HG03159 (cell line): ENCODE measurements around the gene IGFBP6.

Experiments used
- ATAC-seq: cut with Tn5 transposase; IDR thresholded peaks from one replicate; pipeline ENCODE4 v1.9.1; 2021; ENCODE audit warnings: mild to moderate bottlenecking, moderate library complexity; ENCODE audit not compliant: unreplicated experiment

Gene IGFBP6

GRCh38 chr12:53059434-53060063 is 37.9 kb upstream of the IGFBP6 start:
- ATAC-seq: no peak

GRCh38 chr12:53060064-53060720 is 37.3 kb upstream of the IGFBP6 start:
- ATAC-seq: no peak

DNA sequence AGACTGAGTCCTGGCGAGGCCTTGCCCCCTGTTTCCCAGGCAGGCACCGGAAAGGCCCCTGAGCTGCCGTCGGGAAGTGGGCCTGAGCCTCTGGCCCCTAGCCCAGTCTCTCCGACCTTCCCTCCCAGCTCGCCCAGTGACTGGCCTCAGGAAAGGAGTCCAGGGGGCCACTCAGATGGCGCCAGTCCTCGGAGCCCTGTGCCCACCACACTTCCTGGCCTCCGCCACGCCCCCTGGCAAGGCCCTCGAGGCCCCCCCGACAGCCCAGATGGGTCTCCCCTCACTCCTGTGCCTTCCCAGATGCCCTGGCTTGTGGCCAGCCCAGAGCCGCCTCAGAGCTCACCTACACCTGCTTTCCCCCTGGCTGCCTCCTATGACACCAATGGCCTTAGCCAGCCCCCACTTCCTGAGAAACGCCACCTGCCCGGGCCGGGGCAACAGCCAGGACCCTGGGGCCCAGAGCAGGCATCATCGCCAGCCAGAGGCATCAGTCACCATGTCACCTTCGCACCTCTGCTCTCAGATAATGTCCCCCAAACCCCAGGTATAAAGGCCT is 36.7 kb upstream of the IGFBP6 start:
- no peak for ATAC-seq

GRCh38 chr12:53061404-53062010 is 36.0 kb upstream of the IGFBP6 start:
- ATAC-seq: no peak

DNA sequence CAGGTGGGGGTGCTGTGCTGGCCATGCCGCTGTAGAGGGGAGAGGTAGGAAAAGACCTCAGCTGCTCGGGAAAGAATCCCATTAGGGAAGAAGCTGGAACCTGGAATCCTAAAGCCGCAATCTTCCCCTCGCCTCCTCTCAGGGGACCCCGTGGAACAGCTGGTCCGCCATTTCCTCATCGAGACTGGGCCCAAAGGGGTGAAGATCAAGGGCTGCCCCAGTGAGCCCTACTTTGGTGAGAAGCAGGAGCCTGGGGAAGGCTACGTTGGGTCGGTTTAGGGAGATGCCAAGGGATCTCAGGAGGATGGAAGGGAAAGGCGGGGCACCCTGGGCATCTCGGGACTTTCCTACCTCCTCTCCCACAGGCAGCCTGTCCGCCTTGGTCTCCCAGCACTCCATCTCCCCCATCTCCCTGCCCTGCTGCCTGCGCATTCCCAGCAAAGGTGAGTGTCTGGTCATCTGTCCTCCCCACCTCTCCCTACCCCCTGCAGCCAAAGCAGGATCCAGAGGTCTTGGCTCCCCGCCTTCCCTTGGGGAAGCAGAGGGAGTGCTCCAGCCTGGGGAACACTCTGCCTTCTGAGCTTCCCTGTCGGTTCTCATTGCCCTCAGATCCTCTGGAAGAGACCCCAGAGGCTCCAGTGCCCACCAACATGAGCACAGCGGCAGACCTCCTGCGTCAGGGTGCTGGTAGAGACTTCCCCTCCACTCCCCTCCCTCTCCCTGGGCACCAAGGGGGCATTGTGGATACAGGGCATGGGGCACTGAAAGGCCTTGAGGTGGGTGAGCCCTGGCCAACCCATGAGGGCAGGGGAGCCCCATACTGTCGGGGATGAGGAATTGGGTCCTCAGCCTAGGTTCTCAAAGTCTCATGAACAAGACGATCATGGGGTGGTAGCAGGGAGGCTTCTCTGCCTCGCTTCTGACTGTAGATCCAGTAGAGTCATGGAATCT is 35.2 kb upstream of the IGFBP6 start:
- no peak for ATAC-seq

DNA sequence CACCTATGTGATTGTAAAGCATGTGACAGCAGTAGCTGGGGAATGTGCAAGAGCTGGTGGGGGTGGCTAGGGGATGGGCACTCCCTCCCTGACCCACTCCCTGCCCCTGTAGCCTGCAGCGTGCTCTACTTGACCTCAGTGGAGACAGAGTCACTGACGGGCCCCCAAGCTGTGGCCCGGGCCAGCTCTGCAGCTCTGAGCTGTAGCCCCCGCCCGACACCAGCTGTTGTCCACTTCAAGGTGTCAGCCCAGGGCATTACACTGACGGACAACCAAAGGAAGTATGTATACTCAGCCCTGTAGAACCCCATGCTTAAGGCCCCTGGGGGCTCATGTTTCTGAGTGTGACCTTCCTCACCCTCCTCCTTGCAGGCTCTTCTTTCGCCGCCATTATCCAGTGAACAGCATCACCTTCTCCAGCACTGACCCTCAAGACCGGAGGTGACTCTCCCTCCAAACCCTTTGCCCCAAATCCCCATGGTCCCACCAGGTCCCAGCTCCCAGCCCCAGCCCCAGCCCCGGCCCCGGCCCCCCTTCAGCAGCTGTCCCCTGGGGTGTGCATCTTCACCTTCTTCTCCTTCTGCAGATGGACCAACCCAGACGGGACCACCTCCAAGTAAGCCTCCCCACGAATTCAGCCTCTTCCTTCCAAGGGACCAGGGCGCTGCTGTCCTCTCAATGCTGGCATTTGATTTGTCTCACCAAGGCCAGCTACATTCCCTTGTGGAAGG is 34.3 kb upstream of the IGFBP6 start:
- ATAC-seq: no peak

DNA sequence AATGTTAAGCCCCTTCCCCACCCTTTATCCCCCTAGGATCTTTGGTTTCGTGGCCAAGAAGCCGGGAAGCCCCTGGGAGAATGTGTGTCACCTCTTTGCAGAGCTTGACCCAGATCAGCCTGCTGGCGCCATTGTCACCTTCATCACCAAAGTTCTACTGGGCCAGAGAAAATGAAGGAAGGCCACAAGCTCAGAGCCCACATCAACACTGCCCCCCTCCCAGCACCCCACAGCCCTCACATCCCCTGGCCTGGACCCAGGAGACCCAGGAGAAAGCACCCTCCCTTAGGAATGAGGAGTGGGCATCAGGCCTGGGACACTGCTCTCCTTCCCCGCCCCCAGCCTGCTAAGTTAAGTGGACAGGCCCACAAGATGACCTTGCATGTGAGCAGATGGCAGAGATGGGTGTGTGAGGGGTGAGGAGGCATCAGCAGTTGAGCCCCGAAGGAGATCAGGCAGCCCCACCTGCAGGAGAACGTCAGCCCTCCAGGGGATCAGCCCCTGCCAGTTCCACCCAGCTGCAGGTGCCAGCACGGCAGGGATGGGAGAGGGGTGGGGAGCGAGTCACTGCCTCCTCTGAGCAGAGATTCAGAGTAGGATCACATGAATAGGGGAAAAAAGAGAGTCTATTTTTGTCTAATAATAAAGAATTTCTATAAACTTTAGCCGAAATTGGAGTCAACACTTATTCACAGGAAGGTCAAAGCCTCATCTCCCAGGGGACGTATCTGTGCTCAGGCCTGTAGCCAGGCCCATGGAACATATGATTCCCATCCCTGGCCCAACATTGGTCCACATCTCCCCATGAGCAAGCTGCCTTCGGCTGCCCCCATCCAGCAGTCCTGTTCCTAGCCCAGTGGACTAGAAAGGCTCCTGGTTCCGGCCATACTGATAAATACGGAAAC is 33.5 kb upstream of the IGFBP6 start:
- ATAC-seq: no peak

GRCh38 chr12:53064613-53065436 is 32.6 kb upstream of the IGFBP6 start:
- ATAC-seq: no peak

DNA sequence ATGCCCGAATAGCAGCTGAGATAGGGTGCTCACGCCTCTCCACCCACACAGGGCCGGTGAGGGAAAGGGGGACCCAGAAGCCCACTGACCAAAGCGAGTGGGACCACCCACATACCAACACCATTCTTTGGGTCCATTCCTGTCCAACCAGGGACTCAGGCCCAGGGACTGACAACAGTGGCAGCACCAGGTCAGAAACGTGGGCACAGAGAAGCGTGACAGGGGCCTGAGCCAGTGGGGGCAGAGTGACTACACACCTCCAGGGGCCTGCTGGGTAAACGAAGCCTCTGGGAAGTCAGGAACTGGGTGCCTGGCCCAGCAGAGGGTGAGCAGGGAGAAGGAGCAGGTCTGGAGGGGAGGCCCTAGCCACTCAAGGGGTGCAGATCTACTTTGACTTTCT is 32.0 kb upstream of the IGFBP6 start:
- no peak for ATAC-seq

- no peak for ATAC-seq
Measured at GRCh38 chr12:53065975-53066931, 31.2 kb upstream of the IGFBP6 start.

DNA sequence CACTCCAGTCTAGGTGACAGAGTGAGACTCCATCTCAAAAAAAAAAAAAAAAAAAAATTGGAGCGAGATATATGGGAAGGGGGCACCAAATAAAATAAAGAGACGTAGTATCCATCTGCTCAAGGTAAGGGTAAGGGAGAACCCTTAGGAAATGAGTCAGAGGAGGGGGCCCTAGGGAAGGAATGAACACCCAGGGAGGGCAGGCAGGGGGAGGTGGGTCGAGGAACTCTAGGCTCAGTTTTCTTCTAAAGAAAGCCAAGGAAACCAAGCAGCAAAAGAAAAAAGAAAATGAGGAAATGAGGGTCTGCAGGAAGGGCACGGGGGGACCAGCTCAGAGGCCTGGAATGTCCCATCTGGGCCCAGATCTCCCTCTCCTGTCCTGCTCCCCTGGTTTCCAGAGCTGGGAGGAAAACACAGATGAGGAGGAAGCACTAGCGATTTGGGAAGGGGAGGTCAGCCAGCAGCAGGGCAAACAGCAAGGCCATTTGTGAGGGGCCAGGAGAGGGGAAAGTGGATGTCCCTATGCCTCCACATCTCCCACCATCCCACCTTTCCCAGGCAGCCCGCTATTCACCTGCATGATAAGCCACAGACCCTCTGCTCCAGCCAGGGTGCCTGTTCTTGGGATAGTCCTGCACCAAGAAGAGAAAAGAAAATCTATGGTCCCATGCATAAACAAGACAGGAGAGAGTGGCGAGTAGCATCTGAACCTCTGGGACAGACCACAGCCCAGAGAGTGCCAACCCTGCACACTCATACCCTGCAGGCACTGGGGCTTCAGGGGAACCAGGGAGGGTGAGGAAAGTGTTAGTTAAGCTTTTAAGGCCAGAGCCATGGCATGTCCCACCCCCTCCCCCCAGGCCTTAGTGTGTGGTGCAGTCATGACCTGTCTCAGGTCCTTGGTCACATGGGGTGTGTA is 30.1 kb upstream of the IGFBP6 start:
- ATAC-seq: no peak

- no peak for ATAC-seq
Measured at GRCh38 chr12:53067993-53068770, 29.3 kb upstream of the IGFBP6 start.

DNA sequence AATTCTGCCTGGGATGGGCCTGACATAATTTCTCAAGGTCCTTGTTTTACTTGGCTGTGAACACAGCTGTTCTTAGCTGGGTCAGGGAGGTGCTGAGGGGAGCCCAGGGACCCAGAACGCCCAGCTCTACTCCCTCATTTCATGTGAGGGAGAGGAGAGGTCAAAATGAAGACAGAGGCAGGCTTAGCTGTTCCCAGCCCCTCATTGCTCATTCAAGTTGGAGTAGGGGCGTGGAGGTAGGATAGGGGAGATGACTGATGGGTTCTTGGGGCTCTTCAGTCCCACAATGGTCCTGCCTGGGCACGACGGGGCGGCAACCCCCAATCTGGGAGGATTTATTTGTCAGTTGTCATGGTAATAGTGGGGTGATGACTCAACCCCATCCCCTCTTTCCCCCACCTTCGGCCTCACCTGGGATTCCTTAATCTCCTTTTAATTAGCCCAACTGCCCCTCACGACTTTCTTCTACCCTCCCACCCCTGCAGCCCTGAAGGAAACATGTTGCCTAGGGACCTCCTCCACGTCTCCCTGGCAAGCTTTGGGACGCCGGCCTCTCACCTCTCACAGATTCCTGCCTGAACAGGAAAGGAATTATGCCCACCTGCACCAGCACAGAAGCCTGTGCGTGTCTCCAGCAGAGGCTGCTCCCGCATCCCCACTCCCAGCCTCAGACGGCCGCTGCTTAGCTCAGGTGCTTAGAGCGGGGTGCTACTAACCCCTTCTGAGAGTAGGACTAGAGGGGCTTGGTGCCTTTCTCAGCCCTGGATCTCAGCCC is 28.5 kb upstream of the IGFBP6 start:
- ATAC-seq: no peak

GRCh38 chr12:53069621-53070410 is 27.7 kb upstream of the IGFBP6 start:
- no peak for ATAC-seq
